ENCODE data around the gene PARP3. TPM values are rescaled to one million over a fixed set of nuclear protein-coding genes. Genes with fewer than 3 reads are reported as not detected.

PARP3 gene
- polyA plus RNA-seq, 1 of the 3 experiments (the other 2 are of a cell fraction): 31.1 TPM

DNA sequence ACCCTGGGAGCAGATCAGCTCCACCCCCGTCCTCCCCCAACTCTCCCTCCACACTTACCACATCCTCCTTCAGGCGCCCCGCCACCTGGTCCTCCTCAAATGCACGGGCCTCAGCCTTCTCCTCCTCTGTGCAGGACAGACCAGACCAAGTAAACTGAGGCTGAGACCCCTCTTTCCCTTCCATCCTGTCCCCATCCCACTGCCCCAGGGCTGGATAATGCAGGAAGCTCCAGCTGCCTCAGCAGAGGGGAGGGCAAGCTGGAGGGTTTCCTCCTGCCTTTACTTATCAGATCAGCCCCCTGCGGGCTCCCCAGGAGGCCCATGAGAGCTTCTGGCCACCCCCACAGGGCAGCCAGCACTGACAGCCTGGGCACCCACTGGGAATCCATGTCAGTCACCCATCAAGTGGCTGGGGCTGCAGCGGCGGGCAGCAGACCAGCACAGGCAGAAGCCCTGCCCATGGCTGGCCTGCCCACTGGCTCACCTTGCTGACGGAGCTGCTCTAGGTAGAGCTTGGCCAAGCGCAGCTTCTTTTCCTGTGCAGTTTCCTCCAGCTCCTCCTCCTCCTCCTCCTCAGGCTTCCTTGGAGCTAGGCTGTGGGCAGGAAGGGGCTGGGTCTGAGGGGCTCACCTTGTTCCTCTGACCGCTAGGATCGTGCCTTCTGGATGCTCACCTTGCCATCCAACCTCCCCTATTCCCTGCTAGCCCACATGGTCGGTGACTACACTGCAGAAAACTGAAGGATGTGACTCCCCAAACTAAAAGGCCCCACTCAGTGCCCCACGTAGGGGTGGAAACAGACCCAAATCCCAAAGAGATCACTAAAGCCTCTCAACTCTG is 4.3 kb upstream of the PARP3 start:
- TF ChIP-seq RXRA (IDR thresholded peaks at IDR 0.05; ENCODE audit: borderline replicate concordance, low read depth) (no peak), JUND (IDR thresholded peaks at IDR 0.05) (no peak), YY1 (IDR thresholded peaks at IDR 0.05; ENCODE audit: low read depth) (no peak), MXI1 (IDR thresholded peaks at IDR 0.05; ENCODE audit: low read depth, low read length) (no peak), SMC3 (IDR thresholded peaks at IDR 0.05; ENCODE audit: low read depth, low read length) (no peak)
- TF ChIP-seq, protein P1, sequence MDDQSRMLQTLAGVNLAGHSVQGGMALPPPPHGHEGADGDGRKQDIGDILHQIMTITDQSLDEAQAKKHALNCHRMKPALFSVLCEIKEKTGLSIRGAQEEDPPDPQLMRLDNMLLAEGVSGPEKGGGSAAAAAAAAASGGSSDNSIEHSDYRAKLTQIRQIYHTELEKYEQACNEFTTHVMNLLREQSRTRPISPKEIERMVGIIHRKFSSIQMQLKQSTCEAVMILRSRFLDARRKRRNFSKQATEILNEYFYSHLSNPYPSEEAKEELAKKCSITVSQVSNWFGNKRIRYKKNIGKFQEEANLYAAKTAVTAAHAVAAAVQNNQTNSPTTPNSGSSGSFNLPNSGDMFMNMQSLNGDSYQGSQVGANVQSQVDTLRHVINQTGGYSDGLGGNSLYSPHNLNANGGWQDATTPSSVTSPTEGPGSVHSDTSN (IDR thresholded peaks at IDR 0.05): no peak
- 87% methylated on average over 10 of the region's 13 CpGs for WGBS (ENCODE audit: low lambda C conversion rate)
- H3K9me2 ChIP-seq: no peaks in the 10 kb centered on the region
- no peak overlapping the region for H2AFZ ChIP-seq (ENCODE audit: low read depth)
- 0 out of 2 replicates have a peak, but pooled peaks cover 6% of the 10 kb centered on the region for H4K20me1 ChIP-seq (ENCODE audit: insufficient read depth)
- peaks cover 6 to 13% of the 10 kb centered on the region in 2 experiments; a peak in 3 of 4 replicates for H3K4me1 ChIP-seq (ENCODE audit: control insufficient read depth in 1 of 2, insufficient read depth in 2 of 2, low read depth in 1 of 2, low read length in 1 of 2)
- POLR2A ChIA-PET: interaction anchor here (0.9 kb wide), 1 partner anchor 54 kb away, joined by 3 read pairs; no protein-coding TSS in a partner anchor
- CTCF ChIA-PET: interaction anchor here (1.5 kb wide), 2 partner anchors 45 to 138 kb away, joined by 4 read pairs; no protein-coding TSS in a partner anchor
- no peaks in the 10 kb centered on the region for H3K9me3 ChIP-seq
- peaks cover 33% of the 10 kb centered on the region for H3K79me2 ChIP-seq (ENCODE audit: insufficient read depth)
- no peak overlapping the region for H3K27ac ChIP-seq (ENCODE audit: low read depth in 2 of 2, low read length in 1 of 2)
- H3K4me3 ChIP-seq (ENCODE audit: low read depth in 2 of 2, low read length in 1 of 2): no peak overlapping the region
- DNase-seq: no peak
- no peaks in the 10 kb centered on the region for H3K27me3 ChIP-seq (ENCODE audit: insufficient read depth)
- H3K4me2 ChIP-seq: no peak overlapping the region
- H3K9ac ChIP-seq: no peak overlapping the region
- H3F3A ChIP-seq (replicated peaks; ENCODE audit: insufficient read depth): no peaks in the 10 kb centered on the region
- H3K36me3 ChIP-seq (replicated peaks in 1 of 2; ENCODE audit: control insufficient read depth in 1 of 2, insufficient read depth in 2 of 2, low read length in 1 of 2): peaks cover 0 to 57% of the 10 kb centered on the region in 2 experiments

DNA sequence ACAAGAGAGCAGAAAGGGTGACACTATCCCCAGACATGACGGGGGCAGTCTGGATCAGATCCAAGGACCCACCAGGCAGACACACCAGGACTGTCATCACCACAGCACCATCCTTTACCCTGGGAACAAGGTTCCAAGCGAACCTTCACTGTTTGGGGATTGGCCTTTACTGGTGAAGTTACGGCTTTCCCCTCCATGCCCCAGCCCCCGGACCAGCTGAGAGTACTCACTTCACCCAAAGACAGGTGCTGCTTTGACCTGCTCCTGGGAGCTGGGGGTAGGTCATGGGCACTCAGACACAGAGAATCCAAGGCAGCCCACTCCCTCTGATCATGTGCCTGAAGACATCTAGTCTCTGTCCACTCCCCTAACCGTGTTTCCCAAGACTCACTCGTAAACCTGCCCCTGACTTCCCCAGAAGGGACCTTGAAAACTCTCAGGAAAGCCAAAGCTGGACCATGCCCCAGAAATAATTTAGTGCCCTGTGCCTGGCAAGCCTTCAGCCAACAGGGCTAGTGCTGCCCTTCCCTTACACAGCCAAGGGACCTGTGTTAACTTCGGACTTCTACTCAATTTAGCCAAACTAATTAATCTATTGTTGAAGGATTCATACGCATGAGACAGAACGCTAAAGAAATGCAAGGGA is 3.3 kb upstream of the PARP3 start:
- ChIA-PET CTCF (interaction anchor here (1.5 kb wide), 1 partner anchor 44 kb away, joined by 4 read pairs; no protein-coding TSS in a partner anchor), POLR2A (no interaction called here)
- Histone ChIP-seq H2AFZ (ENCODE audit: low read depth) (no peak overlapping the region), H3K27ac (ENCODE audit: low read depth in 2 of 2, low read length in 1 of 2) (no peak overlapping the region), H3K9me2 (no peaks in the 10 kb centered on the region), H3F3A (replicated peaks; ENCODE audit: insufficient read depth) (no peaks in the 10 kb centered on the region), H3K4me1 (ENCODE audit: control insufficient read depth in 1 of 2, insufficient read depth in 2 of 2, low read depth in 1 of 2, low read length in 1 of 2) (peaks cover 11 to 18% of the 10 kb centered on the region in 2 experiments; a peak in 3 of 4 replicates), H3K4me2 (no peak overlapping the region), H3K9ac (no peak overlapping the region), H4K20me1 (ENCODE audit: insufficient read depth) (0 out of 2 replicates have a peak, but pooled peaks cover 6% of the 10 kb centered on the region), H3K9me3 (no peaks in the 10 kb centered on the region), H3K4me3 (ENCODE audit: low read depth in 2 of 2, low read length in 1 of 2) (no peak overlapping the region), H3K36me3 (replicated peaks in 1 of 2; ENCODE audit: control insufficient read depth in 1 of 2, insufficient read depth in 2 of 2, low read length in 1 of 2) (peaks cover 0 to 49% of the 10 kb centered on the region in 2 experiments), H3K27me3 (ENCODE audit: insufficient read depth) (no peaks in the 10 kb centered on the region), H3K79me2 (ENCODE audit: insufficient read depth) (peaks cover 33% of the 10 kb centered on the region)
- DNase-seq: no peak
- WGBS (ENCODE audit: low lambda C conversion rate): 86% methylated on average over 9 of the region's 9 CpGs
- TF ChIP-seq RAD21 (IDR thresholded peaks at IDR 0.05; ENCODE audit: low read length) (no peak), EZH2phosphoT487 (IDR thresholded peaks at IDR 0.05; ENCODE audit: borderline replicate concordance, low read depth) (no peak), GATA2 (CRISPR knock-in tag; IDR thresholded peaks at IDR 0.05) (no peak), TCF12 (IDR thresholded peaks at IDR 0.05) (no peak), EP300 (IDR thresholded peaks at IDR 0.05; ENCODE audit: borderline replicate concordance in 1 of 2, low read depth in 1 of 2, low read length in 1 of 2) (no peak), NRF1 (IDR thresholded peaks at IDR 0.05; ENCODE audit: low read depth, low read length) (no peak), RFX5 (IDR thresholded peaks at IDR 0.05; ENCODE audit: low read length) (no peak), FOXJ3 (CRISPR knock-in tag; IDR thresholded peaks at IDR 0.05) (no peak), MEF2A (IDR thresholded peaks at IDR 0.05; ENCODE audit: borderline replicate concordance, low read depth) (no peak)
- TF ChIP-seq, protein P2, sequence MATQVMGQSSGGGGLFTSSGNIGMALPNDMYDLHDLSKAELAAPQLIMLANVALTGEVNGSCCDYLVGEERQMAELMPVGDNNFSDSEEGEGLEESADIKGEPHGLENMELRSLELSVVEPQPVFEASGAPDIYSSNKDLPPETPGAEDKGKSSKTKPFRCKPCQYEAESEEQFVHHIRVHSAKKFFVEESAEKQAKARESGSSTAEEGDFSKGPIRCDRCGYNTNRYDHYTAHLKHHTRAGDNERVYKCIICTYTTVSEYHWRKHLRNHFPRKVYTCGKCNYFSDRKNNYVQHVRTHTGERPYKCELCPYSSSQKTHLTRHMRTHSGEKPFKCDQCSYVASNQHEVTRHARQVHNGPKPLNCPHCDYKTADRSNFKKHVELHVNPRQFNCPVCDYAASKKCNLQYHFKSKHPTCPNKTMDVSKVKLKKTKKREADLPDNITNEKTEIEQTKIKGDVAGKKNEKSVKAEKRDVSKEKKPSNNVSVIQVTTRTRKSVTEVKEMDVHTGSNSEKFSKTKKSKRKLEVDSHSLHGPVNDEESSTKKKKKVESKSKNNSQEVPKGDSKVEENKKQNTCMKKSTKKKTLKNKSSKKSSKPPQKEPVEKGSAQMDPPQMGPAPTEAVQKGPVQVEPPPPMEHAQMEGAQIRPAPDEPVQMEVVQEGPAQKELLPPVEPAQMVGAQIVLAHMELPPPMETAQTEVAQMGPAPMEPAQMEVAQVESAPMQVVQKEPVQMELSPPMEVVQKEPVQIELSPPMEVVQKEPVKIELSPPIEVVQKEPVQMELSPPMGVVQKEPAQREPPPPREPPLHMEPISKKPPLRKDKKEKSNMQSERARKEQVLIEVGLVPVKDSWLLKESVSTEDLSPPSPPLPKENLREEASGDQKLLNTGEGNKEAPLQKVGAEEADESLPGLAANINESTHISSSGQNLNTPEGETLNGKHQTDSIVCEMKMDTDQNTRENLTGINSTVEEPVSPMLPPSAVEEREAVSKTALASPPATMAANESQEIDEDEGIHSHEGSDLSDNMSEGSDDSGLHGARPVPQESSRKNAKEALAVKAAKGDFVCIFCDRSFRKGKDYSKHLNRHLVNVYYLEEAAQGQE (IDR thresholded peaks at IDR 0.05; ENCODE audit: low read depth, low read length): no peak
- TF ChIP-seq, protein P3, sequence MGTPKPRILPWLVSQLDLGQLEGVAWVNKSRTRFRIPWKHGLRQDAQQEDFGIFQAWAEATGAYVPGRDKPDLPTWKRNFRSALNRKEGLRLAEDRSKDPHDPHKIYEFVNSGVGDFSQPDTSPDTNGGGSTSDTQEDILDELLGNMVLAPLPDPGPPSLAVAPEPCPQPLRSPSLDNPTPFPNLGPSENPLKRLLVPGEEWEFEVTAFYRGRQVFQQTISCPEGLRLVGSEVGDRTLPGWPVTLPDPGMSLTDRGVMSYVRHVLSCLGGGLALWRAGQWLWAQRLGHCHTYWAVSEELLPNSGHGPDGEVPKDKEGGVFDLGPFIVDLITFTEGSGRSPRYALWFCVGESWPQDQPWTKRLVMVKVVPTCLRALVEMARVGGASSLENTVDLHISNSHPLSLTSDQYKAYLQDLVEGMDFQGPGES (IDR thresholded peaks at IDR 0.05; ENCODE audit: low read depth, low read length): no peak
- TF ChIP-seq, protein P4, sequence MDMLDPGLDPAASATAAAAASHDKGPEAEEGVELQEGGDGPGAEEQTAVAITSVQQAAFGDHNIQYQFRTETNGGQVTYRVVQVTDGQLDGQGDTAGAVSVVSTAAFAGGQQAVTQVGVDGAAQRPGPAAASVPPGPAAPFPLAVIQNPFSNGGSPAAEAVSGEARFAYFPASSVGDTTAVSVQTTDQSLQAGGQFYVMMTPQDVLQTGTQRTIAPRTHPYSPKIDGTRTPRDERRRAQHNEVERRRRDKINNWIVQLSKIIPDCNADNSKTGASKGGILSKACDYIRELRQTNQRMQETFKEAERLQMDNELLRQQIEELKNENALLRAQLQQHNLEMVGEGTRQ (IDR thresholded peaks at IDR 0.05; ENCODE audit: borderline replicate concordance, low read depth, low read length): no peak

Measured in SK-N-SH (cell line).